GM21717 (cell line): ENCODE data around the gene GPR152.
"Not testable (repeated sequence)": the region's sequence is repeated elsewhere in the genome, so short reads cannot be mapped to it uniquely, and the experiment has no call there.

Source experiments
- ATAC-seq: cut with Tn5 transposase; IDR thresholded peaks from one replicate; pipeline ENCODE4 v1.9.1; 2021; ENCODE audit warnings: mild to moderate bottlenecking, moderate library complexity; ENCODE audit not compliant: unreplicated experiment

GPR152 gene

DNA sequence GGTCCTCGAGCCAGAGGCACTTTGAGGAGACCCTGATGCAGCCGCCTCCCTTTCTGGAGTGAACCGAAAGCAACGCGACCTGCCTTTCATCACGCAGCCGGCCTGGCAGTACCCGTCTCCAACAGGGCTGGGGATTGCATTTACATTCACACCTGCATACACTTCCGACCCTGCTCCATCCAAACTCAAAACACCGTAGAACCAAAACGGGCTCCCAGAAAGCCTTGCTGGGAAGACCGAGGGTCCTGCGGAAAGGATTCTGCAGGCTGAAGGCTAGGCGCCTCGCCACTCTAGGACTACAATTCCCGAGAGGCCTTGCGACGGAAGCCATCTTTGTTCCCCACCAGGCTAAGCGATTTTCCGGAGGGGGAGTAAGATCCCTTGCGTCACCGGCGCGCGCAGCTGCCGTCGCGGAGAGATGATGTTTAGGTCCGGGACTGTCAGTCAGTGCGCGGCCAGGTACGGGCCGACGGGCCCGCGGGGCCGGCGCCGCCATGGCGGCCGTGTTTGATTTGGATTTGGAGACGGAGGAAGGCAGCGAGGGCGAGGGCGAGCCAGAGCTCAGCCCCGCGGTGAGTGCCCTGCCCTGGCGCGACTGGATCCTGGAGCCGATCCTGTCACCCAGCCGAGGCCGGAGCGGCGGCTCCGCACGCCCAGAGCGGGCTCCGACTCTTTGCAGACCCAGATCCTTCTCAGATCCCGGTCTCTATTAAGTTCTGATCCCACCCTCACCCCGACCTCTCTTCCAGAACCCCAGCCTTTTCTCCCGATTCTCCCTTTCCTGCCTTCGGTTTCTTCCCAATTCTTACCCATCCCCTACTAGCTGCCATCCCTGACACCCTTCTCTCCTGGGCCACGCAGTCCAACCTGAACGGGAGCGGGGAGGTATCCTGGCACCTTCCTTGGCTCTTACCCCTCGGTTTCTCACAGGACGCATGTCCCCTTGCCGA is 24.2 kb downstream of the GPR152 start, which contains the start of gene RPS6KB2:
TSS of gene RPS6KB2 (plus strand) at position 443 of the 950 bp plus-strand sequence. CDS start at position 495, 52 bp downstream.
- peak; percentile 62 for ATAC-seq

DNA sequence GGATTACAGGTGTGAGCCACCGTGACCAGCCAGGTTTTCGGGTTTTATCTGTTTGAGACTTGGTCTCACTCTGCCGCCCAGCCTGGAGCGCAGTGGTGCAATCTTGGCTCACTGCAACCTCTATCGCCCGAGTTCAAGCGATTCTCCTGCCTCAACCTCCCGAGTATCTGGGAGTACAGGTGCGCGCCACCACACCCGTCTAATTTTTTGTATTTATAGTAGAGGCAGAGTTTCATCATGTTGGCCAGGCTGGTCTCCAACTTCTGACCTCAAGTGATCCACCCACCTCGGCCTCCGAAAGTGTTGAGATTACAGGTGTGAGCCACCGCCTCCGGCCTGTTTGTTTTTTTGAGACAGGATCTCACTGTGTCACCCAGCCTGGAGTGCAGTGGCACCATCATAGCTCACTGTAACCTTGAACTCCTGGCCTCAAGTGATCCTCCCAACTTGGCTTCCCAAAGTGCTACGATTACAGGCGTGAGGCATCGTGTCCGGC is 25.1 kb downstream of the GPR152 start:
- ATAC-seq: not testable (repeated sequence)

DNA sequence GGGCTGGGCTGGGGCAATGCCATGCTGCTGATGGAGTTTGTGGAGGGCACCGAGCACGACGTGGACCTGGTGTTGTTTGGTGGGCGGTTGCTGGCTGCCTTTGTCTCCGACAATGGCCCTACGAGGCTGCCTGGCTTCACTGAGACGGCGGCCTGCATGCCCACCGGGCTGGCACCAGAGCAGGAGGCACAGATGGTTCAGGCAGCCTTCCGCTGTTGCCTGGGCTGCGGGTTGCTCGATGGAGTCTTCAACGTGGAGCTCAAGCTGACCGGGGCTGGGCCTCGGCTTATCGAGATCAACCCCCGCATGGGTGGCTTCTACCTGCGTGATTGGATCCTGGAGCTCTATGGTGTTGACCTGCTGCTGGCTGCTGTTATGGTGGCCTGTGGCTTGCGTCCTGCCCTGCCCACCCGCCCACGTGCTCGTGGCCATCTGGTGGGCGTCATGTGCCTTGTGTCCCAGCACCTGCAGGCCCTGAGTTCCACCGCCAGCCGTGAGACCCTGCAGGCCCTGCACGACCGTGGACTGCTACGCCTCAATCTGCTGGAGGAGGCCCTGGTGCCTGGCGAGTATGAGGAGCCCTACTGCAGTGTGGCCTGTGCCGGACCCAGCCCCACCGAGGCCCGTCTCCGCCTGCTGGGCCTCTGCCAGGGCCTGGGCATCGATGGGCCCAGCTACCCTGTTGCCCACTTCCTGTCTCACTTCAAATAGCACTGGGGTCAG is 28.5 kb downstream of the GPR152 start:
- no peak for ATAC-seq

DNA sequence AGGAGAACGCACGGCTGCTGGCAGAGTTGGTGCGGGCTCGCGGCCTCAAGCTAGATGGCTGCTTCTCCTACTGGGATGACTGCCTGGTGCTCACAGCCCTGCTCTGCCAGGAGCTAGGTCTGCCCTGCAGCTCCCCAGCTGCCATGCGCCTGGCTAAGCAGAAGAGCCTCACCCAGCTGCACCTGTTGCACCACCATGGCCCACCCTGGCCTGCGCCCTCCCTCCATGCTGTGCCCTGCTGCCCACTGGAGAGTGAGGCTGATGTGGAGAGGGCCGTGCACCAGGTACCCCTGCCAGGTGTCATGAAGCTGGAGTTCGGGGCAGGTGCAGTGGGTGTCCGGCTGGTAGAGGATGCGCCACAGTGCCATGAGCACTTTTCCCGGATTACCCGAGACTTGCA is 29.1 kb downstream of the GPR152 start:
- no peak for ATAC-seq

DNA sequence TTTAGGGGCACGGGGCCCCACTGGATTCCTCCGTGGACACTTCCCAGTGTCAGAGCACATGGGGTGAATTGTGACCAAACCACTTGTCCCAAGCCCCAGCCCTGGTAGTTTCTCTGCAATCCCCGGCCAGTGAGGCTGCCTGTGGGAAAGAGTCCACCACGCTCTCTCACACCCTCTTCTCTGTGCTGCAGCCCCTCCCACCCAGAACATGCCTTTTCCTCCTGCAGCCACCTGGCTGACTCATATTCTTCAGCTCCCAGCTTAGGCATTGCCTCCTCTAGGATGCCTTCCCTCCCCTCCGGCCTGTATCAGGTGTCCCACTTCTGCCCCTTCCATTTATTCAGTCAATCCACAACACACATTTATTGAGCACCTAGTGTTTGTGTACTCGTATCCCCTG is 29.6 kb downstream of the GPR152 start:
- no peak for ATAC-seq

DNA sequence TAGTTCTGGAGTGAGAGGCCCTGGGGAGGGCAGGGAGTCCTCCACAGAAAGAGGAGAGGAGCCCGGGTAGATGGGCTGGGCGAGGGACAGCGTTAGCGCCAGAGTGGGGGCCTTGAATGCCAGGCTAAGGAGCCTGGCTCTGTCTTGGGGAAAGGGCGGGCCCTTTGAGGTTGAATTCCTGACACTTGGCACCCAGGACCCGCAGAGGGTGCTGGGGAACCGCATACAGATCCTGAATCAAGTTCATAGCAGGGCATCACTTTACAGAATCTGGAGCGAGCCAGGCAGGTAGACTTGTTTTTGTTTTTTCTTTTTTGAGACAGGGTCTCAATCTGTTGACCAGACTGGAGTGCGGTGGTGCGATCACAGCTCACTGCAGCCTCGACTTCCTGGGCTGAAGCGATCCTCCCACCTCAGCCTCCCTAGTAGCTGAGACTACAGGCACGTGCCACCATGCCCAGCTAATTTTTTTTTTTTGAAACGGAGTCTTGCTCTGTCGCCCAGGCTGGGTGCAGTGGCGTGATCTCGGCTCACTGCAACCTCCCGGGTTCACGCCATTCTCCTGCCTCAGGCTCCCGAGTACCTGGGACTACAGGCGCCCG is 31.0 kb downstream of the GPR152 start:
- ATAC-seq: no peak

DNA sequence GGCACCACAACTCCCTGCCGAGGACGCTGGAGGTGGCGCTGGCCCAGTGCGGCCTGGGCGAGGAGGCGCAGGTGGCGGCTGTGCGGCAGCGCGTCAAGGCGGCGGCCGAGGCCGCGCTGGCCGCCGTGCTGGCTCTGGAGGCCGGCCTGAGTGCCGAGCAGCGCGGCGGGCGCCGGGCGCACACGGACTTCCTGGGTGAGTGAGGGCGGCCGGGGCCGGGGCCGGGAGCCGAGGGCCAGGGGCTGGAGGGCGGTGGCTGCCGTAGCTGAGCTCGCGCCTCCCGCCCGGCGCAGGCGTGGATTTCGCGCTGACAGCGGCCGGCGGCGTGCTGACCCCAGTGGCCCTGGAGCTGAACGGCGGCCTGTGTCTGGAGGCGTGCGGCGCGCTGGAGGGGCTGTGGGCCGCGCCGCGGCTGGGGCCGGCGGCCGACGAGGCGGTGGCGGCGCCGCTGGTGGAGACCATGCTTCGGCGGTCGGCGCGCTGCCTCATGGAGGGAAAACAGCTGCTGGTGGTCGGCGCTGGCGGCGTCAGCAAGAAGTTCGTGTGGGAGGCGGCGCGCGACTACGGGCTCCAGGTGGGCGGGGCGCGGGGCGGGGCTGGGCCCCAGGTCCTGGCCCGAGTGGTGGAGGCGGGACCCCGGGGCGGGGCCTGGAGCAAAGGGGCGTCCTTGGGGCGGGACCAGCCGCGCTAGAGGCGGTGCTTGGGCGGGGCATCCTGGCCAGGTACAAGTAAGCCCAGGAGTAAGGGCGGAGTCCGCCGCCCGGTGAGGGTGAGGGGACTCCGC is 31.7 kb downstream of the GPR152 start:
- ATAC-seq: peak; percentile 79

DNA sequence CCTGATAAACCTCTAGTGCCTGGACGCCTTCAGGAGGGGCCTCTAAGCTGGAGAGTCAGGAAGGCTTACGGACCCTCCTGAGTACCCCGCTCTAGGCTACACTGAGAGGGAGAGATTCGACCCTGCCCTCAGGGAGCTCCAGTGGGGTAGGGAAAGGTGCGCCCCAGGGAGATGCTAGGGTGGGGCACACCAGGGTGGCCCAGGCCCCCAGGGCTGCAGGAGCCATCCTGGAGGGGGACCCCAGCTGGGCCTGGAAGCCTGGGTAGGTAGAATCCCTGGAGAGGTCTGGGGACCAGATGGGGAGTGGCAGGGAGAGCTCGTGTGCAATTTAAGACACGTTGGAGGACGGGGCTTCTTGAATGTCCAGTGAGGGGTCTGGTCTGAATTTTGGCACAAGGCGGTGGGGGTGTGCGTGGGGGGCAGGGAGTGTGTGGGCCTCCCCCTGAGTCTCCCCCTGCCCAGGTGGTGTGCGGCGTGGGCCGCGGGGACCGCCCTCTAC is 32.3 kb downstream of the GPR152 start:
- no peak for ATAC-seq

DNA sequence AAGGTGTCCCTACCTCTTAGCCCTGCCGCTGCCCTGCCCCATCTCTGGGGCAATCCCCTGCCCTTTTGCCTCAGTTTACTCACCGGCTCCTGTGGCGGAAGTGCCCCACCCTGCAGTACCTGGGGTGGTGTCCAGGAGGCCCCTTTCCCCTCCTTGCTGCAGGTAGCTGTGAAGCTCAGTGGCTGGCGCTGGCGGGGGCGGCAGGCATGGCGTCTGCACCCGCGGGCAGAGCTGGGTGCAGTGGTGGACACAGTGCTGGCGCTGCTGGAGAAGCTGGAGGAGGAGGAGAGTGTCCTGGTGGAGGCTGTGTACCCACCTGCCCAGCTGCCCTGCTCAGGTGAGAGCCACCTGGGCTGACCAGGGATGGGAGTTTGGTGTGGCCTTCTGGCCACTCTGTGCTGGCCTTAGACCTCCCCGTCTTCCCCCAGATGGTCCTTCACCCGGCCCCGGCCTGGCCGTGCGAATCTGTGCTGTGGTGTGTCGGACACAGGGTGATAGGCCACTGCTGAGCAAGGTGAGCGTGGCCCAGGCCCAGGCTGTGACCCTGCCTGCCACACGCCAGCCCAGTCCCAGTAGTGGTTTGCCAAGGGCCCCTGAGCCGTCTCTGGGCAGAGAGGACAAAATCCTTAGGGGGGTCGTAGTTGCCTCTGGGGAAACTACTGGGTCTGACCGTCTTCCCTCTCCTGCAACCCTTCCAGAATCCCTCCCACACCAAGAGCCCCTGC is 33.0 kb downstream of the GPR152 start:
- no peak for ATAC-seq

DNA sequence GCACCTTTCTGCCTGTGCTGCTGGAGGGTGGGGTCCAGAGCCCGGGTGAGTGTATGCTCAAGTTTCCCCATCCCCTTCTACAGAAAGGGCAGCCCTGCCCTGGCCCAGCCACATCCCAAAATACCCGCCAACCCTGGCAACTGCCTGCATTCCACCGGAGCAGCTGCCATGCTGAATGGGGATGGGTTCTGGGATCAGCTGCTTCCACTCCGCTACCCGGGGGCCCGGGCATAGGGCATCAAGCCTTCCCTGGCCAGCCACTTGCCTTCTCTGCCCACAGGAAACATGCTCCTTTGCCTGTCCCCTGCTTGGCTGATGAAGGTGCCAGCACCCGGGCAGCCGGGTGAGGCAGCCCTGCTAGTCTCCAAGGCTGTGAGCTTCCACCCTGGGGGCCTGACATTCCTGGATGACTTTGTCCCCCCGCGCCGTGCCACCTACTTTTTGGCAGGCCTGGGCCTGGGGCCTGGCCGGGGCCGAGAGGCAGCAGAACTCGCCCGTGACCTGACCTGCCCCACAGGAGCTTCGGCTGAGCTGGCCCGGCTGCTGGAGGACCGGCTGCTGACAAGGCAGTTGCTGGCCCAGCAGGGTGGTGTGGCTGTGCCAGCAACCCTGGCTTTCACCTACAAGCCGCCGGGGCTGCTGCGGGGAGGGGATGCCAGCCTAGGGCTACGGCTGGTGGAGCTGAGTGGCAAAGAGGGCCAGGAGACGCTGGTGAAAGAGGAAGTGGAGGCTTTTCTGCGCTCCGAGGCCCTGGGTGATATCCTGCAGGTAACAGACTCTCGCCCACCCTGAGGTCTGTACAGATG is 33.9 kb downstream of the GPR152 start:
- ATAC-seq: no peak

DNA sequence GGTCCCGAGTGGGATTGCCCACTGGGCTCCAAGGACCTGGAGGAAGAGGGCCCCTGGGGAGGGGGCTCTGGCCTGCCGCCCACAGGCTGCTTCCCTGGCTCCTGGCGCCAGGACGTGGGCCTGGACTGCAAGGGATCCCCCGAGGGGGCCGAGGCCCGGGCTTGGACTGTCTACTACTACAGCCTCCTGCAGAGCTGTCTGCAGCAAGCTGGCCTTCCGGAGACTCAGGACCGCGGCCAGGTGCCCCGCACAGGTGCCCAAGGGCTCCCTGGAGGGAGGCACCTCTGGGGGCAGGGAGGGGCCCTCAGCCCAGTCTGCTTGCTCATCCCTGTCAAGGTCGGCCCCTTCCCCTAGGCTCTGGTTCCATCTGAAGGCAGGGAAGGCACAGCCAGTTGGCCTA is 35.1 kb downstream of the GPR152 start:
- no peak for ATAC-seq

DNA sequence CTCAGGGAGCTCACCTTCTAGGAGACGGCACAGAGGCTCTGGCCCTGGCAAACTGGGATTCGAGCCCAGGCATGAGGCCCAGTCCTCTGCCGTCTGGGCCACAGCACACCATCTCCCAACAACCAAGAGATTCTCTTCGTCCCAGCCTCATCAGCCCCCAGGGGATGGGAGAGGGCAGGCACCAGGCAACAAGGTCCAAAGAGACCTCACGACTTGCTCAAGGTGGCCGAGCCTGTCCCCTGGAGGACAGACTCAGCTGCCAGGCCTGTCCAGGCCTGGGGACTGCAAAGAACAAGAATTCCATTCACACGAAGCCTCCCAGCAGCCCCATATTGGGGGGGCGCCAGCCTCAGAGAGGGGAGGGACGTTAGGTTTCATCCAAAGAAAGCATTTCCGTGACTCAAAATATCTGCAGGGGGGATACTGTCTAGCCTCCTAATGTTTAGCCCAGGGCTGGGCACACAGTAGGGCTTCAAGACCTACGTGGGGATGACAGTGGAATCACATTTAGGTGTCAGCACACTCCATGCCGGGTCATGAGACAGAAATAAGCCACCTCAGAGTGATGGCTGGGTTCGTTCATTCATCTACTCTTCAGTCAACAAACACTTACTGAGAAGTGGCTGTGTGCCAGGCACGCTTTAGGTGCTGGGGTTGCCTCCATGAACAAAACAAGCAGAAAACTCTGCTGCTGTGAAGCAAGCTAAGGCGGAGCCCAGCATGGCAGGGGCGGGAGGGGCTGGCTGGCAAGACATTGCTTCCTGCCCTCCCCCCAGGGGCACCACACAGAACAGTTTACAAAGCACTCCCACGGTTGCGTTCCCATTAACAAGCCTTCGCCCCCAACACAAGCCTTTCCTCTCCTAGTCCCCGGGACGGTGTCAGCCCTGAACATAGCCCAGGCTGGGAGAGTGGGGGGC is 35.9 kb downstream of the GPR152 start:
- no peak for ATAC-seq

DNA sequence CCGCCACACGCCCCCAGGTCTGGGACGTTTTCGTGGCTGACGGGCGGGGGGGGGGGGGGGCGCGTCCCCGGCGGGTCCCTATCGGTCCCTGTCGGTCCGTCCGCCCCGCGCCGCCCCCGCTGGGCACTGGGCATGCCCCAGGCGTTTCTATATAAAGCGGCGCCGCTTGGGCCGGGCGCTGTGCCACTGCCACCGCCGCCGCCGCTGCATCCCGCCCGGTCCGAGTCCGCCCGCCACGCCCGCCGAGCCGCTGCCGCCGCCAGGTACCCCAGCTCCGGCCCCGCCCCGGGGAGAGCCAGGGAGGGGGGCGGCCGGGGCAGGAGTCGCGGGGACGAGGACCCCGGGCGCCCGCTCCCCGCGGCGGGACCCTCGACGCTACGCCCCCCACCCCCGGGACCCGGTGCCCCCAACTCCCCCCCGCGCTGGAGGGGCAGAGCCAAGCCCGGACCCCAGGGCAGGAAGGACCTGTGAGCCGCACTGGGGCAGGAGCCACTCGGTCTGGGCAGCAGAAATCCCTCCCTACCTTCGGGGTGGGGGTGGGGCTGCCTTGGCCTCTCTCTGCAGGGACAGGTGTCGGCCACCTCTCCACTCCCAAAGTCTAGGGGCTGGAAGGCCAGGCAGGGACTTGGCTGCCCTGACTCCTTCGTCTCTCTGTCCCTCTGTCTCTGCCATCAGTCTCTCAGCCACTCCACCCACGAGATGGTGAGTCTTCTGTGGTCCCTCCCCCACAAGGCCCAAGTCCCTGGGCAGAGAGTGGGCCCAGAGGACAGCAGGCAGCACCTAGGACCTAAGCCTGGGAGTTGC is 36.8 kb downstream of the GPR152 start, which contains the start of gene CARNS1:
TSS of gene CARNS1 (plus strand) at position 178 of the 804 bp plus-strand sequence. CDS start at position 700, 522 bp downstream.
- no peak for ATAC-seq

DNA sequence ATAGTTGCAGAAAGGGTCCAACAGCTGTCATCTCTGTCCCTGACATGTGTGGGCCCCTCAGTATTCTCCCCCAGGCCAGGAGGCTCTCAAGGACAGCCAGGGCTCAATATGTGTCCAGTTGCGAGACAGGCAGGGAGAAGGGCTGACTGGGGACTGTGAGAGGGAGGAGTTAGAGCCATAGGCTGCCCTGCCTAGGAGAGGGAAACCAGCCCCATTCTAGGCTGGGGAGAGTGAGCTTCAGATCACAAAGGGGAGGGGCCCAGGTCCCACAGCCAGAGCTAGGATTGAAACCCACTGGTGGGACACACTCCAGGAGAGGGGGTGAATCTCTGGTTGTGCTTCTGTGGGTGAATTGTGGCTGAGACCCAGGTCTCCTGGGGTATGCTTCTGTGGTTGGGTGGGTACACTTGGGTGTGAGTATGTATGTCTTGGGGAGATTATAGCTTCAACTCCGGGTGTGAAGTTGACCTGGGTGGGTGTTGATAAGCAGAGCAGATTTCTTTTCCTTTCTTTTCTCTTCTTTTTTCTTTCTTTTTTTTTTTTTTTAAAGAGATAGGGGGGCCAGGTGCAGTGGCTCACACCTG is 39.2 kb downstream of the GPR152 start:
- no peak for ATAC-seq

DNA sequence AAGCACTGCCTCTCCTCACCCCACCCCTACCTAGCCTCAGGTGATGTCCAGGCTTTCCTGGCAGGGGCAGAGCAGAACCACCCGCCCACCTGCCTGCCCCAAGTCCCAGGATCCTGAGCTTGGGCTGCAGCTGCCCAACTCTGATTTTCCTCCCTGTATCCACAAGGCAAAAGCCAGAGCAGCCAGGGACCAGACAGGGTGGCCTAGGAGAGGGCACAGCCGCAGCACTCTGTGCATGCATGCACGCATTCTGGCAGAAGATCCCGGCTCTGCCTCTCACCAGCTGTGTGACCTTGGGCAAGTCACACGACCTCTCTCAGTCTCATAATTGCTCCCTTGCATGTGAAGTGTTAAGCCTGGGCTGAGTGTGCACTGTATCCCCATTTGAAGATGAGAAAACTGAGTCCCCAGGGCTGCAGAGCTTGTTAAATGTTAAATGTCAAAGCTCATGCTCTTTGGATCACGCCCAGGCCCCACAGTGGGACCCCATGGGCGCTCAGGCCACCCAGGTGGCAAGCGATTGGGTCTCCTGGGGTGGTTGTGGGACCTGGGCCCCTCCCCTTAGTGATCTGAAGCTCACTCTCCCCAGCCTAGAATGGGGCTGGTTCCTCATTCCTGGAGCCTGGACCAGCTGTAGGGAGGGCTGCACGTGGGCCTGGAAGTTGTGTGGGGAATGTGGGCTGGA is 39.9 kb downstream of the GPR152 start:
- ATAC-seq: no peak

DNA sequence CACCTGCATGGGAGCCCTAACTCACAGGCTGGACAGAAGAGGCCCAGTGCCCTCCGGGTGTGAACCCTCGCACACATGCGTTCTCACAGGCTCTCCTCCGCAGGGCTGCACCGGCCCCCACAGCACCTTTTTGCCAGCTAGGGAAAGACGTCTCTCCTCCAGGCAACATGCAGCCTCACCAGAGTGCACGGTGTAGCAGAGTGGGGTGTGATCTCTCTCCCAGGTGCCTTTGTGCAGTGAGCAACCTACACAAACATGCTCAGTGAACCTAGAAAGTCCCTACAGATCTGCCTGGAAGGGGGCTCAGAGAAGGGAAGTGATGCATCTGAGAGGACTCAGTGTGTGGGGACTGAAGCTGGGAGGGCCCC is 40.8 kb downstream of the GPR152 start:
- ATAC-seq: no peak
